Activated CD4-positive, alpha-beta T cell treated with anti-CD3 and anti-CD28 coated beads, Interleukin-2, amount 50 U/mL, for 24 hours (primary cell): Measurements from ENCODE around the gene HEXD.

Source experiments
- DNase-seq, 2 donors: peaks; one replicate each; pipeline ENCODE4 v3.0.0-alpha.2; 2020; ENCODE audit warnings: low read depth in 1 of 2, low spot score in 1 of 2

Gene HEXD

DNA sequence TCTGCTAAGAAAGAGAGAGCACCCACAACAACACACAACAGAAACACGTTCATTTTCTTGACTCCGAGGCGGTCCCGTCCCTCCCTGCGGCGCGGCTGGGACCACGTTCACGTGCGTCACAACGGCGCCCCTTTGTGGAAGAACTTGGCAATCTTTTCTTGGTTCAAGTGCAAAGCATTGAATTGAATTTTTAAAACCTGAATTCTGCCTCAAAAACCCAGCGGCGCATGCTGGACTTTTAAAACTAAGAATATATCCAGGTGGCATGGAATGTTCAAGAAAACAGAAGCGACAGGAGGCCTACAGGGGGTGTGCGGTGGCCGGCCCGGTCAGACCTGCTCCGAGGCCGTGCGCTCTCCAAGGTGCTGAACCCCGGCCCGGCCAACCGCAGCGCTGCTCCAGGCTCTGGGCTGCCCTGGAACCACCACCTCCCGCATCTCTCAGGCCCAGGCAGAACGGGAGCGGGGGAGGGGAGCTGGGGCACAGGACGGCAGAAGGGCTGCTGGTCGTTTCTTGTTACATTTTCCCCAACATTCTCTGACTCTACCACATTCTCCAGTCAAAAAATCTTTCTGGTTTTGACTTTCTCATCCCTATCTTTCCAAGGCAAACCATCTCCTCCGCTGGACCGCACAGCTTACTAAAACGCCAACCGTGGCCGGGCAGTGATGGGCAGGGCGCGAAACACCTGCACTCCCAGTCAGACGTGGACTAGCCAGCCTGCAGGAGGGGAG, 3.4 kb upstream of the HEXD start:
- peak; percentile 49 to 69 for DNase-seq

DNA sequence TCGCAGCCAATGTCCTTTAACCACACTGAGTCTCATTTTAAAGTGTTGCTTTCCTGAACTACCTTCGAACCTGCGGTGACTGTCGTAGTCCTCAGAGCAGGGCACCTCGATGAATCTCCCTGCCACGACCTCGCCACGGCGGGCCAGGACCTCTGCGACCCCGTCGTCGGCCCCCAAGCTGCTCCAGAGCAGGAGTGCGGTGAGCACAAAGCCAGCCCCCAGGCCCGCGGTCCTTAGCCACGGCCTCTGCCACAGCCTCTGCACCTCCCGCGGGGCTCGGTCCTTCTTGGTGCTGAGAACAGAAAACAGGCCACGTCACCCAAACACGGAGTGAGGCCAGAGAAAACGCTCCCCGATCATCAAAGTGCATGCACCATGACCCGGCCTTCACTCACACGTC, 2.8 kb upstream of the HEXD start:
- no peak for DNase-seq

DNA sequence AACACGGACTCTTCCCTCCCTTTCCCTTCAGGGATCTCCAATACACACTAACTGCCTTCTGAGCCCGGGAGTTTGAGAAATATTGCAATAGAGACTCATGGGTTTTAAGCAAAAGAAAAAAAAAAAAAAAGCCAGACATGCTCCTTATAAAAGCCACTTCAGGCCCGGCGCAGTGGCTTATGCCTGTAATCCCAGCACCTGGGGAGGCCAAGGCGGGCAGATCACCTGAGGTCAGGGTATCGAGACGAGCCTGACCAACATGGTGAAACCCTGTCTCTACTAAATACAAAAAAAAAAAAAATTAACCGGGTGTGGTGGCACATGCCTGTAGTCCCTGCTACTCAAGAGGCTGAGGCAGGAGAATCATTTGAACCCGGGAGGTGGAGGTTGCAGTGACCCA, 2.4 kb upstream of the HEXD start:
- no peak for DNase-seq

DNA sequence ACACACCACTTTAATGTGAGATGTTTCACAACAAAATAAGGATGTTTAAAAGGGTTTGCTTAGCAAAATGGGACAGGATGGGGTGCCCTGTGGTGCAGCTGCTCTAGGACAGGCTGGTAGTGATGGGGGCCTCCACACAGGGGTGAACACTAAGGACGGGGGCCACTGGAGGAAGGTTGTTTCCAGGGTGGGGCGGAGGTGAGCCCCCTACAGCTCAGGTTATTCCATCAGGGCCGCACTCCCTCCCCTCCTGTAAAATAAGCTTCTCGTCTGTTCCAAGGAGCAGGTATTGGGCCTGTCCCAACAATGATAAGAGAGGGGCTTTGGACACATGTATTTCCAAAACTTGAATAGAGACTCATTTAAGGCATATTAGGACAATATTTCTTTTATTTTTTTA, 1.9 kb upstream of the HEXD start:
- no peak for DNase-seq

DNA sequence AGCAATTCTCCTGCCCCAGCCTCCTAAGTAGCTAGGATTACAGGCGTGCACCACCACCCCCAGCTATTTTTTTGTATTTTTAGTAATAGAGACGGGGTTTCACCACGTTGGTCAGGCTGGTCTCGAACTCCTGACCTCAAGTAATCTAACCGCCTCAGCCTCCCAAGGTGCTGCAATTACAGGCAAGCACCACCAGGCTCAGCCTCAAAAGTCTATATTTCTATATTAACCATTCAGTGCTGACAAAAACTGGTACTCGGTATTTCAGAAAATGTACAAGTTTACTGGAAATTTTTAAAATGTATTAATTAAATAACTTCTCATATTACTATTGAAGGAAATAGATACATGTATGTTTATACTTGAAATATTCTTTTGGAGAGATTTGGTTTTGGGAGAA, 1.4 kb upstream of the HEXD start:
- DNase-seq, result no peak

DNA sequence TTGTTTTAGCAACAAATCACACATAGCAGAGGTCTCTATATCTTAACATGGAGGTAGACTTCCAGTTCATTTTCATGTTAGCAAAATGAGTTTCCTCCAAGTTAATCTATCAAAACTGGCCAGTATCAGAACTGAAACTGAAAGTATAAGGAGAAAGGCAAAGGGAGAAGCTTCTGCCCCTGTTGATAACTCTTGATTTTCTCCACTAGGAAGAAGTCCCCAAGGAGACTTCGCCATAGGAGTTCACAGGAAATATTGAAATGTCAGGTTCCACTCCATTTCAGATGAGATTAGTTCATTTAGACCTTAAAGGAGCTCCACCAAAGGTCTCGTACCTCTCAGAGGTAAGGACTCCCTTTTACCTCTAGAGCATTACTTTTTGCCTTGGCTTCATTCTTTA, 1.4 kb downstream of the HEXD start:
- no peak for DNase-seq

DNA sequence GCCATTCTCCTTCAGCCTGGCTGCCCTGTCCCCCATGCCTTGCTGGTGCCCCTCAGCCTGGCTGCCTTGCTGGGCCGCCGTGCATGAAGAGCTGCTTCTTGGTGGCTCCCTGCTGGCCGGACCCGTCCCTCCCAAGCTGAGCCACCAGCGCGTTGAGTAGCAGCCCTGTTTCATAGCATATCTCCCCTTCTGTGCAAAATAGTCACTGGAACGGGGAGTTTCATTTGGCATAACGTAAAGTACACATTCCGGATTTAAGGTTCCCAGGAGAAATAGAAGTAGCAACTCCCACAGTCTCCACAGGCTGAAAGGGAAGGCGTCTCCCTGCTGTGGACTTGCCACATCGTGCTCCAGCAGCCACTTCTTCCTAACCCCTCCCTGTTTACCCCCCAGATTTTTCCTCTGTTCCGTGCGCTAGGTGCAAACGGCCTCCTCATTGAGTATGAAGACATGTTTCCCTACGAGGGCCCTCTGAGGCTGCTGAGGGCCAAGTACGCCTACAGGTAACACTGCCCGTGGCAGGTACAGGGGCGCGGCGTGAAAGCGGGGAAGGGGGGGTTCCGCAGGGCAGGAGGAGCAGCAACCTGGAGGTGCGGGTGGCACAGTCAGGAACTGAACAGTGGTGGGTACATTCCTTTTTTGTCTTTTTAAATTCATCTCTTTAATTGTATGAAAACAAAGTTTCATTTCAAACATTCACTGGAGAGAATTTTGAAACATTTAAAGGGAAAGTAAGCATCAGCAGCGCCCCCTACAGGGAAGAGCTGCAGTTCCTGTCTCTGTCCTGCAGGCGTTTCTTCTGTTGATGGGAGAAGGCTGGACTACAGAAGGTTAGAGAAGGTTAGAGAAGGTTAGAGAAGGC, 6.1 kb downstream of the HEXD start:
- peak; percentile 31 to 37 for DNase-seq

DNA sequence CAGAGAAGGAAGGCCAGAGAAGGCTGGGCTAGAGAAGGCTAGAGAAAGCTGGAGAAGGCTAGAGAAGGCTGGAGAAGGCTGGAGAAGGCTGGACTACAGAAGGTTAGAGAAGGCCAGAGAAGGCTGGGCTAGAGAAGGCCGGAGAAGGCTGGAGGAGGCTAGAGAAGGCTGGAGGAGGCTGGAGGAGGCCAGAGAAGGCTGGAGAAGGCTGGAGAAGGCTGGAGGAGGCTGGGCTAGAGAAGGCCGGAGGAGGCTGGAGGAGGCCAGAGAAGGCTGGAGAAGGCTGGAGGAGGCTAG, 6.7 kb downstream of the HEXD start:
- no peak for DNase-seq

DNA sequence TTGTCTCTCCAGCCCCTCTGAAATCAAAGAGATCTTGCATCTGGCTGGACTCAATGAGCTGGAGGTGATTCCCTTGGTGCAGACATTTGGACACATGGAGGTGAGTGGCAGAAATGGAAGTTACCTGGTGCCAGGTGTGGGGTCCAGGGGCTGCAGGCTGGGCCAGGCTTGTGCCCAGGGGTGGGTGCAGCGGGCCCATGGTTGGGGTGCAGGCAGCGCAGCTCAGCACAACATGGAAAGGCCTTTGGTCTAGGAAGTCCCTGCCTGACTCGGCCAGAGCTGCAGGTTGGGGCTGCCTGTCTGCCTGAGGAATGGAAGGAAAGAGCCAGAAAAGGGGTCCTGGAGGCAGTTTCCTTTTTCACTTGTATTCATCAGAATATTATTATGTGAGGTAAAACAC, 10.4 kb downstream of the HEXD start:
- no peak for DNase-seq

DNA sequence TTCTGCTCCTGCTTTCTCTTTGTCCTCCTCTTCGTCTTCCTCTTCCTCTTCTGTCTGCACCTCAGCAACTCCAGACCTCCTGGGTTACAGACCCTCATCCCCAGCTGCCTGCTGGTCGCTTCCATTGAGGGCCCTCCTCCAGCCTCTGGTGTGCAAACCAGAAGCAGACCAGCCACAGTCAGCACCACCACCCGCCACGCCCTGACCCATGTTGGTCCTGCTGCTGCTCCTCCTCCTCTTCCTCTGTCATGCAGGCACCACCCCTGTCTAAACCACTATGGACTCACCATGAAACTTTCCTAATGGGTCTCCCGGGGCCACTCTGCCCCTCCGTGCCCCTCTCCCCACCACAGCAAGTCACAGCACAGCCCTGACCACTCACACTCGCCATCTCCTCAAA, 11.7 kb downstream of the HEXD start:
- no peak for DNase-seq

DNA sequence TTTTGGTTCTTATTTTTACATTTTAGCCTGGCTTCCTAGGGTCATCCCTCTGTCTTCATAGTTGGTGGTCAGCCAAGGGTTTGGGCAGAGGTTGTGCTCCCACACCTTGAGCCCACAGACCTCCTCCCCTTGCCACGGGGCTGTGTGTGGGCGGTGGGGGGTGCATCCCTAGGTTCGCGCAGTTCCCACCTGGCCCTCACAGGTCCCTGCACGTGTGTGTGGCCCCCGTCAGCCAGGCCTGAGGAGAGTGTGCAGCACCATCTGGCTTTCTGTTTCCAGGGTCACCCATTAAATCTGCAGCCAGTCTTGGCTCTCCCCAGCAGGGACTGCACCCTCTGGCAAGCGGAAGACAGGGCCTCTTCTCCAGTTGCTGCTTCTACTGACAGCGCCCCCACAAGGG, 13.9 kb downstream of the HEXD start:
- DNase-seq, result no peak

DNA sequence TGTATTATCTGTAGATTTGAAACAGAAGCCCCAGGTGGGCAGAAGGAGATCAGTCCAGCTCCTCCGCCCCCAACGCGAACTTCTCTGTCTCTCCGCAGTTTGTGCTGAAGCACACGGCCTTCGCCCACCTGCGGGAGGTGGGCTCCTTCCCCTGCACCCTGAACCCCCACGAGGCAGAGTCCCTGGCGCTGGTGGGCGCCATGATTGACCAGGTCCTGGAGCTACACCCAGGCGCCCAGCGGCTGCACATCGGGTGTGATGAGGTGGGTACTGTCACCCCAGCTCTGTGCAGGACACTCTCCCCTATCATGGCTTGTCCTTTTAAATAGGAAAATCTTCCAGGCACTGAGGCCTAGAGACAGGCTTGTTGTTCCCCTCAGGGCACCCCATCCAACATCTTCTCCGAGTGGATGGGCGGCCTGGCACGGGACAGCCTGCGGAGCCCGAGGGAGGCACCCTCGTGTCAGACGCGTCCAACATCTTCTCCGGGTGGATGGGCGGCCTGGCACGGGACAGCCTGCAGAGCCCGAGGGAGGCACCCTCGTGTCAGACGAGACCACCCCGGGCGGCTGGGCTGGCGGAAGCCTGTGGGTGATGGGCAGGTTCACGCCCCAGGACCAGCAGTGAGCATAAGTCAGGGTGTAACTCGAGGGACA, 15.5 kb downstream of the HEXD start:
- no peak for DNase-seq

DNA sequence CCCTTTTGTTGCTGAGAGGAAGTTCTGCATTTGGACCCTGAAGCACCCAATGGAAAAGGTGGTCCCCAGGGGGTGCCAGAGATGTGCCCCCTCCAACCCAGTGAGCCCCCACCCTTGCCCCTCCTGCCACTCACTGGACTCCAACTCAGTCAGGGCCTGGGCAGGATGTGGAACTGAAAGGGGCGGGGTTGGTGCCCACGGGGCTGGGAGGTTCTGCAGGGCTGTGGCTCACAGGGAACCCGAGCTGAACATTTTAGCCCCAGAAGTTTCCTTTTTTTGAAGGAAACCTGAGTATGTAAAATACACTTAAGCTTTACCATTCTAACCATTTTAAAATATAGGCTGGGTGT, 16.0 kb downstream of the HEXD start:
- no peak for DNase-seq

DNA sequence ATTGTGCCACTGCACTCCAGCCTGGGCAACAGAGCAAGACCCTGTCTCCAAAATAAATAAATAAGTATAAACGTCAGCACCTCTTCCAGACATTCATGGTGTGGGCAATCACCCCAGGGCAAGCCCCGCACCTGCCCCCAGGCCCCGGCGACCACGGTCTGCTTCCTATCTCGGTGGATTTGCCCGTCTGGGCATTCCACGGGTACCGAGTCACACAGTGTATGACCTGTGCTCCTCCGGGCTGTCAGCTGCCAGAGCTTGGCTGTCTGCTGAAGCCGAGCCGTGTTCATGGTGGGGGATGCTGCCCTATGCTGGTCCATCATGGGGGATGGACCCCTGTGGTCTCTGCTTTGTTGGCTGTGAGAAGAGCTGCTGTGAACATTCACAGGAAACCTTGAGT, 17.0 kb downstream of the HEXD start:
- no peak for DNase-seq

DNA sequence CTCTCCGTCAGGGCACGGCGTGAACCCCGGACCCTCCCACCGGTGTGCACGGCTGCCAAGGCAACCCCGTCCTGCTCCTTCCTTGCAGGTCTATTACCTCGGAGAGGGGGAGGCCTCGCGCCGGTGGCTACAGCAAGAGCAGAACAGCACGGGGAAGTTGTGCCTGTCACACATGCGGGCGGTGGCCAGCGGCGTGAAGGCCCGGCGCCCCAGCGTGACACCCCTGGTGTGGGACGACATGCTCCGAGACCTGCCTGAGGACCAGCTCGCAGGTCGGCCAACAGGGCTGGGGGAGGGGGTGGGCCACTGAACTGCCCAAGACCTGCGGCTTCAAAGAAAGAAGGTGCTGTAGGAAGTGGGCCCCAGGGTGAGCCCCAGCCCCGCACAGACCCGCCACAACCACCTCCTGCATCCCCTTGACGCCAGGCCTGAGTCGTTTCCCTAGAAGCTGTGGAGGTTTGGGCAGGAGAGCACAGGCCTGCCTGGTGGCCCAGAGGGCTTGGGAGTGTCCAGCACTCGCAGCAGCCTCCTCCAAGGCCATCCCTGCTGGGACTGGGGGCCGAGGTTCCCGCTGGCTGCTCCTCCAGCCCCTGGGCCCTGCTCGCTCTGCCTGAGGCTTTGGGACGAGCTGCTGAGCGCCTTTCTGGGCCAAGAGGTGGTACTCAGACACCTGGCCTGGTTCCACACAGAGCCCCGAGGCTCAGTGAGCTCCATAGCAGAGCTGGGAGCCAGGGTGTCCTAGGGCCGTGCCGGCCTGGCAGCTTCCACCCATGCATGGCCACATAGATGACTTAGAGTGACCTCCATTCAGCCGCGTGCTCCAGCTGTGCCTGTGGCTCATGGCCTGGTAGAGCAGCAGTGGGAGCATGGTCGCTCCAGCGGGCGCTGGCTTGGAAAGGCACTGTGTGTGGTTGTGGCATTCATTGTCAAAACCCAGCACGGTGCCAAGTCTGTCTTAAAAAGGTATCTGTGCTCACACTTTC, 17.7 kb downstream of the HEXD start:
- DNase-seq, result no peak

DNA sequence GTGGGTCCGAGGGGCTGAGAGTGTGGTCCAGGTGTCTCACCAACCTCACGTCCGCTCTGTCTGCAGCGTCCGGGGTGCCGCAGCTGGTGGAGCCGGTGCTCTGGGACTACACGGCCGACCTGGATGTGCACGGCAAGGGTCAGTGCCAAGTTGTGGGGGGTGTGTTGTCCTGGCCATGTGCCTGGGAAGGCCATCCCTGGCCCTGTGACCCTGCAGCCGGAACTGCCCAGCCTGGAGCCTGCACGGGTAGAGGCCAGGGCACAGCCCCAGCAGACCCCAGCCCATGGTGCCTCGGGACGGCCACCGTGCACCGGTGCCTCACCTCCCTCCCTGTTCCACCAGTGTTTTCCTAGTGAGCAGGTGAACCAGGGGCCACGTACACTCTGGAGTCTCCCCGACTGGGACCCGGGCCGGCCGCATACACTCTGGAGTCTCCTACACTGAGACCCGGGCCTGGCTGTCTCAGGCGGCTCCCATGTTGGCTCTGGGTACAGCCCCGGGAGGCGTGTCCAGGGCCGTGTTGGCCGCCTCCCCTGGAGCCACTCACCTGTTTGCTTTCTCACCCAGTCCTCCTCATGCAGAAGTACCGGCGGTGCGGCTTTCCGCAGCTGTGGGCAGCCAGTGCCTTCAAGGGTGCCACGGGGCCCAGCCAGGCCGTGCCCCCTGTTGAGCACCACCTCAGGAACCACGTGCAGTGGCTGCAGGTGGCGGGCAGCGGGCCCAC, 18.6 kb downstream of the HEXD start:
- no peak for DNase-seq

DNA sequence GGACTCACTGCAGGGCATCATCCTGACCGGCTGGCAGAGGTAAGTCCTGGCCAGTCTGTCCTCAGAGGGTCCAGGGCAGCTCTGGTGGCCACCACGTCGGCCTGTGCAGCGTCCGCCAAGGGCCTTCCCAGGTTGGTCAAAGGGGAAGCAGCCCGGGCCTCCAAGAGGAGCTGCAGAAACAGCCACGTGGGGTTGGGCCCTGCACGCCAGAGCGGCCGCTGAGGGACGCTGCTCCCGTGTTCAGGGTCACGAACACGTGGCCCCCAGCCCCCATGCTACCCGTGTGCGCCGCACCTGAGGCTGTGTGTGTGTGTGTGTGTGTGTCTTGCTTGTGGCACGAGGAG, 19.1 kb downstream of the HEXD start:
- no peak for DNase-seq

DNA sequence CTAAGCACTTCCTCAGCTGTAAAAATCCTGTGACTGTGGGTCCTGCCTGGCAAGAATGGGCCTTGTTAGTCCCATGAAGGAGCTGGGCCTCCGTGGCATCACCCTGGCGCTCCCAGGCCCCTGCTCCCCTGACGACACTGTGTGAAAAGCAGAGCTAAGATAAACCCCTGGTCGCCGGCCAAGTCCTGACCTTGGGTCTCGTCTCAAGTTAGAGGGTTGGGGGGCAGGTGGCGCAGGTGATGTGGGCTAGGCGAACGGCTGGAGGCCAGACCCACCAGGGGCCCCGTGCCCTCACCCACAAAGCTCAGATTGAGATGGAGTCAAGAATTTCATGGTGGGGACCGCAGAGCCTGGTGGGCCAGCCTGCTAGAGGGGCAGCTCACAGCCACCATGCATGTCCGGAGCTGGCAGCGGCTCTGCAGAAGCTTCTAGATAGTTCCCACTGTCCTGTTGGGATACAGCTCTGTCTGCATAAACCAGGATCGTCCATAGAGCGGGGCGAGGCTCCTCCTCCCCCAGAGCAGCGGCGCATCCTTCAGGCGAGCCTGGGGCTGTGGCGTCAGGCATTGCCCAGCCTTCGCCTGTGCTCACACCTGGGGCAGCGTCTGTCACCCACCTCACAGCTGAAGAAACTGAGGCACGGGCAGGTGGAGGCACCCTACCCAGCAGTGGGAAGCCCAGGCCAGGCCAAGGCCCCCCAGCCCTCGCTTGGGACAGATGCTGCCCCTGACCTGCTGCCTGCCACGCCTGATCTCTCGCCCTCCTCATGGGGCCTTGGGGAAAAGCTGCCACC, 20.4 kb downstream of the HEXD start:
- DNase-seq, result no peak

DNA sequence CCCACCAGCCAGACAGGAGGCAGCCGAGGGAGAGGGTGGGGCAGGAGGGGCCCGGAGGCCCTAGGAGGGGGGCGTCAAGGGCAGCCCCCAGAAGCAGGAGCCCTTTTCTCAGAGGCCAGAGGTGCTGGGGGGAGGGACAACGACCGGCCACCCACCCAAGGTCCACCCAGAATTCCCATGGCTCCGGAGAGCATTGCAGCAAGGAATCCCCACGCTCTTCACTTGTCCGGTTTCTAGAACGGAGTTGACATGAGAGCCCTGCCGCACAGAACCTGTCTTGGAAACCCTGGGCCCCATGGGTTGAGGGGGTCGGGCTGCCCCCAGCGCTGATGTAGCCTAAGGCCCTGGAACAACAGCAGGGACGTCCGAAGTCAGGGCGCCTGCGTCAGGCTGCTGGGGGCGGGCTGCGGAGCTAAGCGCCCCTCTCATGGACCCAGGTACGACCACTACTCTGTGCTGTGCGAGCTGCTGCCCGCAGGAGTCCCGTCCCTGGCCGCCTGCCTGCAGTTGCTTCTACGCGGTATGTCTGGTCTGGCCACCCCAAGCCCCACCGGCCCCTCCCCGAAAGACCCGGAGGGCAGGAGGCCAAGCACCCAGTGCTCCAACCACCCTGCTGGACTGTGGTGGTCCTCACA, 21.2 kb downstream of the HEXD start:
- no peak for DNase-seq
